Activated CD8-positive, alpha-beta T cell treated with anti-CD3 and anti-CD28 coated beads for 36 hours (primary cell): Measurements from ENCODE around the gene CD99L2. TPM values are rescaled to one million over a fixed set of nuclear protein-coding genes. Genes with fewer than 3 reads are reported as not detected.
A peak's percentile ranks its signal among the peaks of the same experiment; 100 is the strongest.

Experiments used
- ATAC-seq: fragments of 200-7000 bp; cut with Tn5 transposase; one replicate; pipeline ENCODE4 v1.10.0; 2021; ENCODE audit warnings: mild to moderate bottlenecking, moderate library complexity
- CTCF ChIA-PET: fragments of 350-600 bp; sonication (Branson Sonifier 250); formaldehyde crosslinking; loops from one replicate; lab custom pipeline; 2021; ENCODE audit warnings: antibody characterized with exemption; lab: Charles Lee
- POLR2A ChIA-PET: fragments of 350-600 bp; sonication (Branson Sonifier 250); formaldehyde crosslinking; loops from one replicate; lab custom pipeline; 2021; ENCODE audit warnings: antibody characterized with exemption; lab: Charles Lee
- DNase-seq: peaks from one replicate; pipeline ENCODE4 v3.0.0-alpha.2; 2020
- H3K27ac Mint-ChIP-seq: one replicate; pipeline ENCODE4 v1.8.0; 2021; ENCODE audit warnings: mild to moderate bottlenecking, mixed read lengths
- H3K27me3 Mint-ChIP-seq: one replicate; pipeline ENCODE4 v1.8.0; 2021; ENCODE audit warnings: mixed read lengths
- H3K36me3 Mint-ChIP-seq: one replicate; pipeline ENCODE4 v1.8.0; 2021; ENCODE audit warnings: low read depth, mixed read lengths
- H3K4me1 Mint-ChIP-seq: one replicate; pipeline ENCODE4 v1.8.0; 2021; ENCODE audit warnings: low read depth, mixed read lengths
- H3K4me3 Mint-ChIP-seq: one replicate; pipeline ENCODE4 v1.8.0; 2021; ENCODE audit warnings: mild to moderate bottlenecking, moderate library complexity, mixed read lengths
- H3K9me3 Mint-ChIP-seq: one replicate; pipeline ENCODE4 v1.8.0; 2021; ENCODE audit warnings: mixed read lengths
- intact Hi-C: fragments of 100-400 bp; cut with micrococcal nuclease; formaldehyde crosslinking; loops from one replicate; pipeline ENCODE4 v1.10.0; 2022
- total RNA-seq, 2 experiments: library from RNA; stranded (reverse); gene quantifications; one replicate each; pipeline ENCODE4 v1.2.3, GENCODE V29; 2021
- TF ChIP-seq, protein P1 (sequence below): fragments of 200-600 bp; IDR thresholded peaks from one replicate; pipeline ENCODE4 v1.8.0; 2022; ENCODE audit warnings: antibody characterized with exemption, mild to moderate bottlenecking

Gene CD99L2
- total RNA-seq, 2 experiments from 2014 or later = 11.9 to 12.6 TPM

DNA sequence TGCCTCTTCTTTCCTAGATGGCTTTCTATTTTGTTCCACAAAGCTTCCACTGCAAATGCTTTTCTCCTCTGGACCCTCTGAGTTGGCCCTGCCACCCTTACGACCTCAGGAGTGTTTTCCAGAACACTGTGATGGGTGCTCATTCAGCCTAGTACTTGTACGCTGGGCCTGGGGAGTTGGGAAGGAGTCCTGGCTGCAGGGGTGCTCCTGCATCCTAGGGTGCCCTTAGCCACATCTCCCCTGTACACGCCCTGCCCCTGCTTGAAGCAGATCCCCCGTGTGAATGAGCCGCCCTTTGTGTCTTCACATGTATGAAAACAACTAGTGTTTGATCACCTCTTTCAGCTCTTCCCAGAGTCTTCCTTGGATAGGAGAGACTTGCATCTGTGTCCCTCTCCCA, 141.1 kb downstream of the CD99L2 start:
- no peaks in the 10 kb centered on the region for H3K27me3 Mint-ChIP-seq
- intact Hi-C loops = no loop called here
- DNase-seq = no peak
- H3K4me1 Mint-ChIP-seq = peaks cover 12% of the 10 kb centered on the region
- H3K9me3 Mint-ChIP-seq = no peaks in the 10 kb centered on the region
- no peak for ATAC-seq
- POLR2A ChIA-PET = interaction anchor here (1.1 kb wide), 1 partner anchor 32 kb away, joined by 3 read pairs; no protein-coding TSS in a partner anchor
- no peak overlapping the region for H3K4me3 Mint-ChIP-seq
- no peak overlapping the region for H3K27ac Mint-ChIP-seq
- H3K36me3 Mint-ChIP-seq = peaks cover 11% of the 10 kb centered on the region
- CTCF ChIA-PET = no interaction called here
- TF ChIP-seq, protein P1, sequence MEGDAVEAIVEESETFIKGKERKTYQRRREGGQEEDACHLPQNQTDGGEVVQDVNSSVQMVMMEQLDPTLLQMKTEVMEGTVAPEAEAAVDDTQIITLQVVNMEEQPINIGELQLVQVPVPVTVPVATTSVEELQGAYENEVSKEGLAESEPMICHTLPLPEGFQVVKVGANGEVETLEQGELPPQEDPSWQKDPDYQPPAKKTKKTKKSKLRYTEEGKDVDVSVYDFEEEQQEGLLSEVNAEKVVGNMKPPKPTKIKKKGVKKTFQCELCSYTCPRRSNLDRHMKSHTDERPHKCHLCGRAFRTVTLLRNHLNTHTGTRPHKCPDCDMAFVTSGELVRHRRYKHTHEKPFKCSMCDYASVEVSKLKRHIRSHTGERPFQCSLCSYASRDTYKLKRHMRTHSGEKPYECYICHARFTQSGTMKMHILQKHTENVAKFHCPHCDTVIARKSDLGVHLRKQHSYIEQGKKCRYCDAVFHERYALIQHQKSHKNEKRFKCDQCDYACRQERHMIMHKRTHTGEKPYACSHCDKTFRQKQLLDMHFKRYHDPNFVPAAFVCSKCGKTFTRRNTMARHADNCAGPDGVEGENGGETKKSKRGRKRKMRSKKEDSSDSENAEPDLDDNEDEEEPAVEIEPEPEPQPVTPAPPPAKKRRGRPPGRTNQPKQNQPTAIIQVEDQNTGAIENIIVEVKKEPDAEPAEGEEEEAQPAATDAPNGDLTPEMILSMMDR = no peak

- H3K9me3 Mint-ChIP-seq = no peaks in the 10 kb centered on the region
- H3K27ac Mint-ChIP-seq = peak overlapping the region; percentile 11
- no peak for DNase-seq
- POLR2A ChIA-PET = no interaction called here
- no peaks in the 10 kb centered on the region for H3K27me3 Mint-ChIP-seq
- intact Hi-C loops = no loop called here
- H3K36me3 Mint-ChIP-seq = peaks cover 19% of the 10 kb centered on the region
- TF ChIP-seq, protein P1 = no peak
- H3K4me1 Mint-ChIP-seq = peaks cover 12% of the 10 kb centered on the region
- CTCF ChIA-PET = interaction anchor here (0.9 to 1.4 kb wide), 2 partner anchors 23 to 71 kb away, joined by 4 read pairs; no protein-coding TSS in a partner anchor
- no peak overlapping the region for H3K4me3 Mint-ChIP-seq
- no peak for ATAC-seq
These were observed 144.5 kb downstream of the CD99L2 start for GRCh38 chrX:150753968-150754367.

GRCh38 chrX:150753357-150753756, 145.1 kb downstream of the CD99L2 start:
- Mint-ChIP-seq H3K4me3 (no peak overlapping the region), H3K27ac (no peak overlapping the region), H3K36me3 (peaks cover 19% of the 10 kb centered on the region), H3K27me3 (no peaks in the 10 kb centered on the region), H3K4me1 (peaks cover 12% of the 10 kb centered on the region), H3K9me3 (no peaks in the 10 kb centered on the region)
- CTCF ChIA-PET = interaction anchor here (1.4 kb wide), 1 partner anchor 70 kb away, joined by 4 read pairs; no protein-coding TSS in a partner anchor
- intact Hi-C loops = no loop called here
- TF ChIP-seq, protein P1 = no peak
- ATAC-seq (no peak), DNase-seq (no peak)
- POLR2A ChIA-PET = no interaction called here

DNA sequence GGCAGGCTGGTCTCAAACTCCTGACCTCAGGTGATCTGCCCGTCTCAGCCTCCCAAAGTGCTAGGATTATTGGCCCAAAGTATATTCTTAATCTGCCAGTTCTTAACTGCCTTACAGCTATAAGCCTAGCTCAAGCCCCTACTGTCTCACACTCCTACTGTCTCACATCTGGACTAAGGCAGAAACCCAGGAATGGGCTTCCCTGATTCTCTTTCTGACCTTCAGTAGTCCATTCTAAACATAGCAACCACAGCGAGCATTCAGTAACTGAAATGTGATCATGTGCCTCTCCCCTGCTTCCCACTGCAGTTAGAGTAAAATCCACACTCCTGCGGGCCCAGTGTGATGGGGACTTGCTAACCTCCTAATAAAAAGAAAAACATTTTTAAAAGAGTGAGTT, 146.3 kb downstream of the CD99L2 start:
- no peaks in the 10 kb centered on the region for H3K27me3 Mint-ChIP-seq
- intact Hi-C loops = no loop called here
- H3K9me3 Mint-ChIP-seq = no peaks in the 10 kb centered on the region
- DNase-seq (no peak), ATAC-seq (no peak)
- no peak overlapping the region for H3K27ac Mint-ChIP-seq
- POLR2A ChIA-PET = no interaction called here
- peaks cover 12% of the 10 kb centered on the region for H3K4me1 Mint-ChIP-seq
- CTCF ChIA-PET = no interaction called here
- no peak overlapping the region for H3K4me3 Mint-ChIP-seq
- H3K36me3 Mint-ChIP-seq = peaks cover 19% of the 10 kb centered on the region
- TF ChIP-seq, protein P1 = no peak

GRCh38 chrX:150736475-150736874, 162.0 kb downstream of the CD99L2 start:
- Mint-ChIP-seq H3K4me1 (peaks cover 22% of the 10 kb centered on the region), H3K27ac (peak overlapping the region; percentile 59), H3K36me3 (peaks cover 41% of the 10 kb centered on the region), H3K9me3 (no peaks in the 10 kb centered on the region), H3K4me3 (no peak overlapping the region), H3K27me3 (no peaks in the 10 kb centered on the region)
- intact Hi-C loops = no loop called here
- ChIA-PET CTCF (interaction anchor here (1.0 kb wide), 1 partner anchor 50 kb away, joined by 3 read pairs; no protein-coding TSS in a partner anchor), POLR2A (no interaction called here)
- TF ChIP-seq, protein P1 = no peak
- DNase-seq (no peak), ATAC-seq (no peak)
